Neural progenitor cell (in vitro differentiated cells): ENCODE measurements around the gene DOCK4.

Experiments
- CTCF ChIP-seq: fragments of 200-600 bp; sonication (generic); IDR thresholded peaks from 2 replicates; pipeline ENCODE4 v1.5.1; 2017; ENCODE audit warnings: antibody characterized with exemption, mild to moderate bottlenecking
- EZH2 ChIP-seq: fragments of 200-600 bp; sonication (generic); IDR thresholded peaks from 2 replicates; pipeline ENCODE4 v1.6.1; 2017; ENCODE audit warnings: antibody characterized with exemption, mild to moderate bottlenecking, moderate library complexity

DNA sequence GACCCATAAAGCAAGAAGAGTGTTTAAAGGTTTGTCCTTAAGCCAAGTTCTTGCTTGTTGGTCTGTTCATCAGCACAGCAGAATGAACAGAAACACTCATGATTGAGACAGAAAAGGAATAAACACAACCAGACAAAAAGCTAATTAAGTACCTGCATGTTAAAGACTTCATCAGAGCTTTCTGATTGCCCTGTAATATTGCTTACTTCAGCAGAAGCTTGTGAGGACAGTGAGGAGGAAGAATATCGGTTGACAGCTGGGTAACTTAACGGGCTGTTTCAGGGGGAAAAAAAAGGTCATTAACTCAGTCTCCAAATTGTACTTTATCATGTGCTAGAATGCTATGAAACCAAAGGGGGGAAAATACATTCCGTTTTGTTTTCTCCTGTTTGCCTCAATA is 465.3 kb downstream of the DOCK4 start:
- TF ChIP-seq CTCF = no peak
- no peak for TF ChIP-seq EZH2
